OCI-LY3 (cell line): Measurements from ENCODE around the gene STAT5B.

ENCODE experiments used
- CTCF ChIP-seq: fragments of 200-600, 300-600 bp; sonication (generic); IDR thresholded peaks from 2 replicates; pipeline ENCODE4 v1.5.1; 2014; ENCODE audit warnings: antibody characterized with exemption, low read length, low read depth
- EZH2phosphoT487 ChIP-seq: fragments of 200-600 bp; shearing (Covaris generic); IDR thresholded peaks from 2 replicates; pipeline ENCODE4 v1.6.1; 2018; ENCODE audit warnings: antibody characterized with exemption, mixed run types, low read depth

GRCh38 chr17:42166196-42166763 lies 109.9 kb downstream of the STAT5B start:
- TF ChIP-seq CTCF, result no peak
- TF ChIP-seq EZH2phosphoT487, result no peak
